BLaER1 treated with 17β-estradiol and CSF1 and Interleukin-3, amounts not matched to agents 10 nM and 100 nM (cell line): ENCODE results near the gene RGS2.
A peak's percentile ranks its signal among the peaks of the same experiment; 100 is the strongest.

Source experiments
- H3K27ac ChIP-seq, 11 experiments: shearing (Covaris generic); formaldehyde crosslinking; 2 replicates each; pipeline ENCODE4 v1.8.1; 2022
- H3K27me3 ChIP-seq, 11 experiments: shearing (Covaris generic); formaldehyde crosslinking; 2 replicates each; pipeline ENCODE4 v1.8.1; 2022
- H3K36me3 ChIP-seq, 11 experiments: shearing (Covaris generic); formaldehyde crosslinking; 2 replicates each; pipeline ENCODE4 v1.8.1; 2022
- H3K4me1 ChIP-seq, 10 experiments: shearing (Covaris generic); formaldehyde crosslinking; 2 replicates each; pipeline ENCODE4 v1.8.1; 2022
- H3K4me2 ChIP-seq, 11 experiments: shearing (Covaris generic); formaldehyde crosslinking; 2 replicates each; pipeline ENCODE4 v1.8.1; 2022
- H3K4me3 ChIP-seq, 10 experiments: shearing (Covaris generic); formaldehyde crosslinking; 2 replicates each; pipeline ENCODE4 v1.8.1; 2022
- H3K9ac ChIP-seq, 11 experiments: shearing (Covaris generic); formaldehyde crosslinking; 2 replicates each; pipeline ENCODE4 v1.8.1; 2022
- H3K9me3 ChIP-seq, 11 experiments: shearing (Covaris generic); formaldehyde crosslinking; replicated peaks in 1 of 11; 2 replicates each; pipeline ENCODE4 v1.8.1; 2022
- H4K20me1 ChIP-seq, 11 experiments: shearing (Covaris generic); formaldehyde crosslinking; 2 replicates each; pipeline ENCODE4 v1.8.1; 2022
- Cebpa-rat ChIP-seq, 11 experiments: shearing (Covaris generic); IDR thresholded peaks; 2 replicates each; pipeline ENCODE4 v1.8.1; 2022

Gene RGS2

GRCh38 chr1:192811594-192812239 is 2.9 kb downstream of the RGS2 start:
- no peaks in the 10 kb centered on the region for H3K9me3 ChIP-seq
- H3K27me3 ChIP-seq: peaks cover 0 to 3% (median 0%) of the 10 kb centered on the region in 11 experiments; a peak in 1 of 22 replicates
- H3K4me3 ChIP-seq: peak overlapping the region in 9 of 10 experiments; percentile 21 to 85 (median 81); a peak in 12 of 20 replicates
- H3K4me1 ChIP-seq: peaks cover 36 to 44% (median 42%) of the 10 kb centered on the region in 10 experiments
- peak overlapping the region in 4 of 11 experiments; percentile 0 to 94 (median 51); a peak in 4 of 22 replicates for H3K27ac ChIP-seq
- TF ChIP-seq Cebpa-rat (IDR thresholded peaks at IDR 0.05): no peak
- H3K9ac ChIP-seq: peak overlapping the region in 7 of 11 experiments; percentile 7 to 94 (median 89); a peak in 10 of 22 replicates
- H3K36me3 ChIP-seq: peaks cover 16 to 23% (median 19%) of the 10 kb centered on the region in 11 experiments; a peak in 21 of 22 replicates
- peaks cover 11 to 35% (median 19%) of the 10 kb centered on the region in 11 experiments; a peak in 19 of 22 replicates for H4K20me1 ChIP-seq
- peak overlapping the region; percentile 80 to 95 (median 88) for H3K4me2 ChIP-seq

DNA sequence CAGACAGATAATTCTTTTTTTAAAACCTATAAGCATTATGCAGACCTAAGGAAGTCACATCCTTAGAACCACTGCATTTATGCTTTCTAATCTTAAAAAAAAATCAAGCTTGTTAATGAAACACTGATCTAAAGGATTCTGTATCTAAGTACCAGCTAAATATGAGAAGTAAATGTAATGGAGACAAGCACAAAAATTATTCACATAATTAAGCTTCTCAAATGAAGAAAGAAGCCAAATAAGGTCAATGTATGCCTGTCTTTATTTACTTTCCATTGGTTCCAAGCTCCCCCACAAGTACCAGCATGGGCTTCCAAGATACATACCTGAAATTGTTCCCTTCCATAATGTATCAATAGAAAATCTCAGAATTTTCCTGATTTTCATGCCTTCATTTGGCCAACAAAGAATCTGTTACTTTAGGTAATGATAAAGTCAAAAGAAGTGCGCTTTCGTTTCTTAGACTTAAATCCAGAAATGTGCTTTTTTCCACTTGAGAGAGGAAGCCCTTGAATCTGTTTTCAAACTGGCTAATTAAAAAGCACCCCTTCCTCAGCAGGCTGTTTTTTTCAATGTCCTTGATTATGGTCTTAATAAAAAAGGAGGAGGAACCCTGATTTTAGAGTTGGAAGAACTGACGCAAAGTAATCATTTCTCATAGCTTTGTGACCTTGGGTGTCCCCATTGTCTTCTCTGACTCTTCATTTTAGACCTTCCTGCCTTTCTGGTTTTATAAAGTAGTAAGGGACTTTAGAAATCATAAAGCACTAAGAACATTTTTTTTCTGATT is 3.8 kb downstream of the RGS2 start:
- Histone ChIP-seq H3K27ac (no peak overlapping the region), H4K20me1 (peaks cover 11 to 35% (median 19%) of the 10 kb centered on the region in 11 experiments; a peak in 19 of 22 replicates)
- TF ChIP-seq Cebpa-rat (IDR thresholded peaks at IDR 0.05): no peak

DNA sequence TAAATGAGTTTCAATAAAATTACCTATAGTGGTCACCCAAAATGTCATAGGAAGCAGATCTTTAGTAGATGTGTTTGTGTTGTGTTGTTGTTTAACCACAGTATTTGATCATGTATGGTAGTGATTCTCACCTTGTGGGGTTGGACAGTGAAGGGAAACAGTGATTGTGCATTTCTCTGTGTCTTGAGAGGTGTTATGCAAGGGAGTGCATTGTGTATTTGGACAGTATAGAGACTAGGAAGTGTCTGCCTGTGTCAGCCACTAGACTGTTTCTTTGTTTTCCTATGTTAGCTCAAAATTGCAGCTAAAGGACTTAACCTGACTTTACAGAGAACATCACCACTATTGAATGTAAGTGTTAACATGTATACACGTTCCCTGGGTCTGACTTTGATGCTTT is 6.0 kb downstream of the RGS2 start:
- Histone ChIP-seq H3K4me1 (peaks cover 17 to 36% (median 21%) of the 10 kb centered on the region in 10 experiments), H3K27ac (no peak overlapping the region), H4K20me1 (peaks cover 8 to 29% (median 14%) of the 10 kb centered on the region in 11 experiments; a peak in 19 of 22 replicates)

More for the DNA sequence above, 3.8 kb downstream of the RGS2 start:
- Histone ChIP-seq H3K9ac (no peak overlapping the region), H3K4me1 (peaks cover 27 to 43% (median 34%) of the 10 kb centered on the region in 10 experiments), H3K36me3 (peaks cover 16 to 23% (median 19%) of the 10 kb centered on the region in 11 experiments; a peak in 21 of 22 replicates), H3K4me2 (peak overlapping the region in 2 of 11 experiments; percentile 80 to 91; a peak in 3 of 22 replicates), H3K9me3 (no peaks in the 10 kb centered on the region), H3K4me3 (no peak overlapping the region), H3K27me3 (peaks cover 0 to 3% (median 0%) of the 10 kb centered on the region in 11 experiments; a peak in 1 of 22 replicates)

GRCh38 chr1:192817246-192817645 is 8.4 kb downstream of the RGS2 start:
- peaks cover 0 to 2% (median under 1%) of the 10 kb centered on the region in 11 experiments; a peak in 3 of 22 replicates for H3K36me3 ChIP-seq
- H4K20me1 ChIP-seq: peaks cover 0 to 4% (median 0%) of the 10 kb centered on the region in 11 experiments; a peak in 2 of 22 replicates
- no peaks in the 10 kb centered on the region for H3K27me3 ChIP-seq
- H3K4me1 ChIP-seq: peaks cover 0 to 17% (median 0%) of the 10 kb centered on the region in 10 experiments; a peak in 6 of 20 replicates
- H3K4me3 ChIP-seq: no peak overlapping the region
- H3K9me3 ChIP-seq: no peaks in the 10 kb centered on the region
- no peak overlapping the region for H3K9ac ChIP-seq
- peak overlapping the region in 3 of 11 experiments; percentile 13 to 41 (median 21); a peak in 4 of 22 replicates for H3K4me2 ChIP-seq
- no peak for TF ChIP-seq Cebpa-rat (IDR thresholded peaks at IDR 0.05)
- H3K27ac ChIP-seq: peak overlapping the region in 1 of 11 experiments; percentile 39; a peak in 2 of 22 replicates

More for the DNA sequence above, 6.0 kb downstream of the RGS2 start:
- Histone ChIP-seq H3K27me3 (no peaks in the 10 kb centered on the region), H3K36me3 (peaks cover 16 to 23% (median 19%) of the 10 kb centered on the region in 11 experiments; a peak in 21 of 22 replicates), H3K9me3 (no peaks in the 10 kb centered on the region), H3K4me3 (no peak overlapping the region), H3K4me2 (no peak overlapping the region), H3K9ac (no peak overlapping the region)
- no peak for TF ChIP-seq Cebpa-rat (IDR thresholded peaks at IDR 0.05)

DNA sequence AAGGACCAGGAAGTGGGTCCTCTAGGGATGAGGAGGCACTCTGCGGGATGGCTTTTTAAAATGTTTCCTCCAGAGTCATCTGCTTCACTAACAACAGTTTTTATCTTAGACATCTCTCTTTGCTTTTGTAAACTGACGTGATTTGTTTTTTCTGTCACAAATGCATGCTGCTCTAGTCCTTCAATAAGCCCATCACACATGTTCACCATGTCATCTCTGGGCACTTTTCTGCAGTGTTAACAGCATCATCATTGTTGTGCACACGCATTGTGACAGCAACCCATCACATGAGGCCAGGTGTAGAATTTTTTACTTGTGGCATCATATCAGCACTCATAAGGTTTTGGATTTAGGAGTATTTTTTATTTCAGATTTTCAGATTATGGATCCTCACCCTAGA is 12.5 kb downstream of the RGS2 start:
- Histone ChIP-seq H3K9ac (no peak overlapping the region), H3K27me3 (no peaks in the 10 kb centered on the region), H4K20me1 (no peaks in the 10 kb centered on the region), H3K4me3 (no peak overlapping the region), H3K27ac (no peak overlapping the region), H3K4me1 (peaks cover 0 to 21% (median 0%) of the 10 kb centered on the region in 10 experiments; a peak in 7 of 20 replicates), H3K4me2 (no peak overlapping the region), H3K36me3 (no peaks in the 10 kb centered on the region), H3K9me3 (no peaks in the 10 kb centered on the region)
- TF ChIP-seq Cebpa-rat (IDR thresholded peaks at IDR 0.05): no peak

GRCh38 chr1:192824511-192824910 is 15.7 kb downstream of the RGS2 start:
- no peaks in the 10 kb centered on the region for H4K20me1 ChIP-seq
- H3K27me3 ChIP-seq: no peaks in the 10 kb centered on the region
- no peak overlapping the region for H3K27ac ChIP-seq
- no peaks in the 10 kb centered on the region for H3K36me3 ChIP-seq
- no peak overlapping the region for H3K9ac ChIP-seq
- no peaks in the 10 kb centered on the region for H3K9me3 ChIP-seq
- peak overlapping the region in 3 of 11 experiments; percentile 18 to 37 (median 22); a peak in 2 of 22 replicates for H3K4me2 ChIP-seq
- peaks cover 0 to 12% (median 0%) of the 10 kb centered on the region in 10 experiments; a peak in 6 of 20 replicates for H3K4me1 ChIP-seq
- TF ChIP-seq Cebpa-rat (IDR thresholded peaks at IDR 0.05): no peak
- no peak overlapping the region for H3K4me3 ChIP-seq

DNA sequence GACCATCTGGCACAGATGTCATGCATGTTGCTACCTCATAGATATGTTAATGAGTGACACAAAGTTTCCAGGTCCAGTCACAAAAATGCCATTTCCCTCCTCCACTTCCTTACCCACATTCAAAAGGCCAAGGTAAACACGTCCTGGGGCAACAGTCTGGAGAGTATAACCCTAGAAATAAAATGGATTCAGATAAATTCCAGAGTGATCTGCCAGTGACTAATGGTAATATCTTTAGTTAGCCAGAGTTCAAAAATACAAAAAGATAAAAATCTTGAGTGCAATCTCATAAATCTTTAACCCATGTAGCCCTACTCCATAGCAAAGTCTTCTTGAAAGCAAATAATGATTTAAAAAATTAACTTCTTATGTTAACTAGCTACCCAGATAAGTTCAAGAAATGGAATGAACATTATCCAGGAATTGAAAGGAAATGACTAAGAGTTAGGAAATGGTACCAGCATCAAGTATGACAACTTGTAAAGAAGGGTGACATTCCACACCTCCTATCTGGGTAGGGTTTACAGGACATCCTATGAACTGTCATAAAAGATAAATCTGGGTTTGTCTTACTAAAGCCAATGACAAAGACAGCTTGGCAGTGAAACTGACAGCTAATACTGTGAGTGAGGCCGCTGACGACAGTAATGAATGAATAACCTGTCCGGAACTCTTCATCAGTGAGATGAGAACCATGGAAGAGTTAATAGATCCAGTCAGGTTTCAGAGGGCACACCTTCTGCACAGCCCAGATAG is 18.1 kb downstream of the RGS2 start:
- Histone ChIP-seq H3K27ac (no peak overlapping the region), H3K9me3 (no peaks in the 10 kb centered on the region), H3K4me1 (peaks cover 0 to 12% (median 0%) of the 10 kb centered on the region in 10 experiments; a peak in 6 of 20 replicates), H4K20me1 (no peaks in the 10 kb centered on the region), H3K27me3 (no peaks in the 10 kb centered on the region), H3K9ac (no peak overlapping the region), H3K36me3 (no peaks in the 10 kb centered on the region), H3K4me2 (no peak overlapping the region), H3K4me3 (no peak overlapping the region)
- TF ChIP-seq Cebpa-rat (IDR thresholded peaks at IDR 0.05): no peak

DNA sequence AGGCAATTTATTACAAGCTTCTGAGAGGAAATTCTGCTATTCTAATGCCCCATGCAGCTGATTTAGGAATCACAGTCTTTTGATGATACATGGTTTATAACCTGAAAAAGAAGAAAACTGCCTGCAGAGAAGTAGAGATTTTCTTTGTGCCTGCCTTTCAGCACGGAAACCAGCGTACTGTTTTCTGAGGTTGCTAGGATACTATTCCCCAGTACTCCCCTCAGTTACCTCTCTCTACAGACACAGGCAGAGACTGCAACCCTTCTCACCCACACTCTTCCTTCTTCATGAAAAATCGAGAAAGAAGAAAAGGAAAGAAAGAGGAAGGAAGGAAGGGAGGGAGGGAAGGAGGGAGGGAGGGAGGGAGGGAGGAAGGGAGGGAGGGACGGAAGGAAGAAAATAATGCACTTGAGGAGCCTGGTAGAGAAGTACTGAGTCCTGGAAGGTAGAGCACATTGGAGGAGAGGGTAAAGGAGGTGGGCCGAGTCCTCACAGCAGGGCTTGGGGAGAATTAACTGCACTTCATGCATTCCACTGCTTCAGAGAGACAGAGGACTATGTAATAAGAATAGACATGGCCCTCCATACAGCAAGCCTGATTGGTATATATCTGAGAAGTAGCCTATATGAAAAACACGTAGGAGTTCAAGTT is 21.9 kb downstream of the RGS2 start:
- no peaks in the 10 kb centered on the region for H3K36me3 ChIP-seq
- H3K4me3 ChIP-seq: no peak overlapping the region
- peaks cover 0 to 13% (median 0%) of the 10 kb centered on the region in 10 experiments; a peak in 4 of 20 replicates for H3K4me1 ChIP-seq
- TF ChIP-seq Cebpa-rat (IDR thresholded peaks at IDR 0.05): no peak
- H3K4me2 ChIP-seq: no peak overlapping the region
- H3K9me3 ChIP-seq: no peaks in the 10 kb centered on the region
- no peak overlapping the region for H3K9ac ChIP-seq
- no peaks in the 10 kb centered on the region for H4K20me1 ChIP-seq
- H3K27ac ChIP-seq: no peak overlapping the region
- no peaks in the 10 kb centered on the region for H3K27me3 ChIP-seq
